Dermis lymphatic vessel endothelial cell (primary cell): ENCODE results near the gene NPAS3. TPM values are rescaled to one million over a fixed set of nuclear protein-coding genes. Genes with fewer than 3 reads are reported as not detected.

ENCODE experiments used
- total RNA-seq: library from RNA; depleted of rRNA; stranded (reverse); fragments of >200 nt; gene quantifications from 2 replicates; pipeline ENCODE4 v1.2.1, GENCODE V29; 2014

The NPAS3 gene
- 0.34 and 0.43 TPM in 2 replicates for total RNA-seq

DNA sequence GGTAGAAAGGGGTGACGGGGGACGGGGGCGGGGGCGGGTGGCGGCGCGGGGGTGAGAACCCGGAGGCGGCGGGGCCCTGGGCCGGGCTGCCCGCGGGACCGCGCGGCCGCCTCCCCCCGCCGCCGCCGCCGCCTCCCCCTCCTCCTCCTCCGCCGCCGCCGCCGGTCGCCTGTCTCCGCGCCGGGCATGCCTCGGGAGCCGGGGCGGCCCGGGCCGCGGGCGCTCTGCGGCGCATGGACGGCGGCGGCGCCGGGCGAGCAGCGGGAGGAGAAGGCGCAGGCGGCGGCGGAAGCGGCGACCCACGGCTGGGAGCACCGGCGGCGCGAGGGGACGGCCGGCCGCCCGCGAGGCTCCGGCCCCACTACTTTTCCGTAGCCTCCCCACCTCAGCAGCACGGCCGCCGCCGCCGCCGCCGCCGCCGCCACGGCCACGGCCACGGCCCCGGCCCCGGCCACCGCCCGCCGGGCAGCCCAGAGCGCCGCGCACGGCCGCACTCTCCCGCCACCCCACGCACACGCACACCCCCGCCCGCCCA, at the start of gene NPAS3:
NPAS3 (plus strand) TSS at position 161 of the 535 bp plus-strand sequence.

